H1 (cell line): ENCODE results near the gene ANO9. TPM values are rescaled to one million over a fixed set of nuclear protein-coding genes. Genes with fewer than 3 reads are reported as not detected.

ENCODE experiments used
- CBX5 ChIP-seq: fragments of 300-800, 300-1000 bp; sonication (generic); IDR thresholded peaks from 2 replicates; pipeline ENCODE4 v1.7.1; 2016; ENCODE audit warnings: antibody characterized with exemption, low read length, low read depth
- CHD1 ChIP-seq: IDR thresholded peaks from 2 replicates; pipeline ENCODE4 v1.6.1; 2012; ENCODE audit warnings: low read depth, low read length, improper control_type of control experiment
- CHD7 ChIP-seq: fragments of 300-600 bp; sonication (generic); IDR thresholded peaks from 2 replicates; pipeline ENCODE4 v1.7.1; 2012; ENCODE audit warnings: low read length, moderate library complexity, mild to moderate bottlenecking, inconsistent platforms; ENCODE audit not compliant: insufficient replicate concordance
- JUND ChIP-seq: IDR thresholded peaks from 2 replicates; pipeline ENCODE4 v1.6.1; 2011; ENCODE audit warnings: mild to moderate bottlenecking, improper control_type of control experiment, low read length
- KDM5A ChIP-seq: fragments of 200-600 bp; IDR thresholded peaks from 2 replicates; pipeline ENCODE4 v1.7.1; 2012; ENCODE audit warnings: mild to moderate bottlenecking, low read length, inconsistent platforms, mixed read lengths
- RBBP5 ChIP-seq: IDR thresholded peaks from 2 replicates; pipeline ENCODE4 v1.7.1; 2012; ENCODE audit warnings: low read depth, mild to moderate bottlenecking, inconsistent platforms, low read length, moderate library complexity, borderline replicate concordance
- ZNF274 ChIP-seq: IDR thresholded peaks from 2 replicates; pipeline ENCODE4 v1.7.0; 2012; ENCODE audit warnings: low read length, borderline replicate concordance; ENCODE audit errors: extremely low read depth
- polyA plus RNA-seq, 7 experiments: library from polyadenylated mRNA; depleted of rRNA in 3 of 7; stranded (reverse) in 5 of 7; unstranded in 2 of 7; fragments of >200 nt in 5 of 7; fragments of 200-250 nt in 2 of 7; gene quantifications; 1 replicate in 5 of 7; 2 replicates in 1 of 7; 4 replicates in 1 of 7; pipeline versions ENCODE4 v1.2.1 to v1.2.3, GENCODE V29; 2011 to 2013; ENCODE audit warnings: missing spikeins in 2 of 7, mixed read lengths in 2 of 7
- total RNA-seq: library from RNA; stranded (reverse); fragmentation: NEBNext Ultra II Directional; extraction: Animal tissue kit (Norgen Biotek cat#: 25700); gene quantifications from 2 replicates; pipeline ENCODE4 v1.2.1, GENCODE V29; 2021

ANO9 gene
- total and polyA plus RNA-seq, 2 of the 8 experiments (the other 6 are each of a cell fraction or from before 2014, with no cell fraction given): 20.0 to 20.7 TPM

- no peak for TF ChIP-seq CHD7
- TF ChIP-seq CHD1: no peak
- TF ChIP-seq CBX5: no peak
- TF ChIP-seq ZNF274: no peak
- TF ChIP-seq RBBP5: no peak
- TF ChIP-seq KDM5A: no peak
- no peak for TF ChIP-seq JUND
Observed at GRCh38 chr11:454801-455565, 13.2 kb upstream of the ANO9 start (continued).
